NCI-H2107 treated with DMSO at 0.1 percent for 48 hours (cell line): ENCODE data around the gene SRL.
"Not testable (repeated sequence)": the region's sequence is repeated elsewhere in the genome, so short reads cannot be mapped to it uniquely, and the experiment has no call there.

ENCODE experiments used
- DNase-seq: peaks from one replicate; lab custom pipeline; 2025; ENCODE audit not compliant: unreplicated experiment; lab: John Stamatoyannopoulos, UW

SRL gene

GRCh38 chr16:4166821-4167220 lies 75.1 kb downstream of the SRL start:
- DNase-seq: no peak

- DNase-seq: no peak
Observed at GRCh38 chr16:4160658-4161430, 81.0 kb downstream of the SRL start.

- no peak for DNase-seq
Observed at GRCh38 chr16:4159726-4160125, 82.2 kb downstream of the SRL start.

- DNase-seq: no peak
Observed at GRCh38 chr16:4158143-4159093, 83.5 kb downstream of the SRL start.

GRCh38 chr16:4157376-4157825 lies 84.5 kb downstream of the SRL start:
- DNase-seq: no peak

GRCh38 chr16:4156503-4156902 lies 85.4 kb downstream of the SRL start:
- not testable (repeated sequence) for DNase-seq

- not testable (repeated sequence) for DNase-seq
Observed at GRCh38 chr16:4153364-4153763, 88.5 kb downstream of the SRL start.

- DNase-seq: no peak
Observed at GRCh38 chr16:4152267-4152666, 89.6 kb downstream of the SRL start.

- DNase-seq: no peak
Observed at GRCh38 chr16:4147236-4147635, 94.6 kb downstream of the SRL start.

- no peak for DNase-seq
Observed at GRCh38 chr16:4142268-4142667, 99.6 kb downstream of the SRL start.

GRCh38 chr16:4141604-4142003 lies 100.3 kb downstream of the SRL start:
- no peak for DNase-seq

GRCh38 chr16:4140652-4141051 lies 101.2 kb downstream of the SRL start:
- DNase-seq: peak; percentile 12

GRCh38 chr16:4139968-4140367 lies 101.9 kb downstream of the SRL start:
- DNase-seq: no peak
